ENCODE measurements around the gene PLK5. TPM values are rescaled to one million over a fixed set of nuclear protein-coding genes. Genes with fewer than 3 reads are reported as not detected.

Gene PLK5
- total and polyA plus RNA-seq, 2 of the 4 experiments (the other 2 are of a cell fraction) = not detected

- H3K18ac ChIP-seq (ENCODE audit: low read depth, low read length) = no peak overlapping the region
- no peaks in the 10 kb centered on the region for H3K9me3 ChIP-seq (ENCODE audit: control insufficient read depth, insufficient read depth, low read length)
- no peak overlapping the region for H2BK15ac ChIP-seq (ENCODE audit: low read depth, low read length)
- TF ChIP-seq, protein P1, sequence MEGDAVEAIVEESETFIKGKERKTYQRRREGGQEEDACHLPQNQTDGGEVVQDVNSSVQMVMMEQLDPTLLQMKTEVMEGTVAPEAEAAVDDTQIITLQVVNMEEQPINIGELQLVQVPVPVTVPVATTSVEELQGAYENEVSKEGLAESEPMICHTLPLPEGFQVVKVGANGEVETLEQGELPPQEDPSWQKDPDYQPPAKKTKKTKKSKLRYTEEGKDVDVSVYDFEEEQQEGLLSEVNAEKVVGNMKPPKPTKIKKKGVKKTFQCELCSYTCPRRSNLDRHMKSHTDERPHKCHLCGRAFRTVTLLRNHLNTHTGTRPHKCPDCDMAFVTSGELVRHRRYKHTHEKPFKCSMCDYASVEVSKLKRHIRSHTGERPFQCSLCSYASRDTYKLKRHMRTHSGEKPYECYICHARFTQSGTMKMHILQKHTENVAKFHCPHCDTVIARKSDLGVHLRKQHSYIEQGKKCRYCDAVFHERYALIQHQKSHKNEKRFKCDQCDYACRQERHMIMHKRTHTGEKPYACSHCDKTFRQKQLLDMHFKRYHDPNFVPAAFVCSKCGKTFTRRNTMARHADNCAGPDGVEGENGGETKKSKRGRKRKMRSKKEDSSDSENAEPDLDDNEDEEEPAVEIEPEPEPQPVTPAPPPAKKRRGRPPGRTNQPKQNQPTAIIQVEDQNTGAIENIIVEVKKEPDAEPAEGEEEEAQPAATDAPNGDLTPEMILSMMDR (conservative IDR thresholded peaks at IDR 0.05; ENCODE audit: low read depth, low read length) = no peak
- TF ChIP-seq ELK1 (IDR thresholded peaks at IDR 0.05; ENCODE audit: borderline replicate concordance, low read depth, low read length) = no peak
- no peak for TF ChIP-seq FOS (IDR thresholded peaks at IDR 0.05; ENCODE audit: low read depth, low read length)
- TF ChIP-seq MAFK (IDR thresholded peaks at IDR 0.05; ENCODE audit: low read depth, low read length) = no peak
- no peak for TF ChIP-seq CEBPB (IDR thresholded peaks at IDR 0.05; ENCODE audit: low read depth, low read length)
- TF ChIP-seq NFE2L2 (IDR thresholded peaks at IDR 0.05; ENCODE audit: low read depth, low read length) = no peak
- no peak for TF ChIP-seq RFX5 (IDR thresholded peaks at IDR 0.05; ENCODE audit: low read depth, low read length)
- no peak for TF ChIP-seq MXI1 (IDR thresholded peaks at IDR 0.05; ENCODE audit: borderline replicate concordance, low read depth, low read length)
- no peak for TF ChIP-seq RAD21 (IDR thresholded peaks at IDR 0.05; ENCODE audit: low read length)
- TF ChIP-seq BHLHE40 (IDR thresholded peaks at IDR 0.05; ENCODE audit: low read depth, low read length) = no peak
- TF ChIP-seq RCOR1 (IDR thresholded peaks at IDR 0.05; ENCODE audit: insufficient replicate concordance, low read length) = no peak
- no peak for TF ChIP-seq POLR2A (IDR thresholded peaks at IDR 0.05; ENCODE audit: low read depth, low read length)
- H3K4me1 ChIP-seq (ENCODE audit: control insufficient read depth, insufficient read depth, low read length) = peaks cover 3% of the 10 kb centered on the region
- H3K36me3 ChIP-seq (ENCODE audit: control insufficient read depth, insufficient read depth, low read length) = peaks cover 9% of the 10 kb centered on the region
- no peak overlapping the region for H3K4me3 ChIP-seq (ENCODE audit: insufficient read depth, low read depth, low read length)
- H2BK120ac ChIP-seq (ENCODE audit: low read depth, low read length) = no peak overlapping the region
- H3K79me1 ChIP-seq (ENCODE audit: low read depth in 1 of 2, low read length in 2 of 2) = peaks cover 10 to 54% of the 10 kb centered on the region in 2 experiments
- no peak overlapping the region for H2AK5ac ChIP-seq (ENCODE audit: low read depth, low read length)
- ChIA-PET CTCF (no interaction called here), POLR2A (ENCODE audit: unreplicated experiment) (no interaction called here)
- BruUV-seq (replicated peaks) = no TSS peak
- no peak overlapping the region for H2AK9ac ChIP-seq (replicated peaks; ENCODE audit: low read depth, low read length, poor library complexity)
- H3K23ac ChIP-seq (ENCODE audit: low read depth, low read length) = no peak overlapping the region
- ATAC-seq (ENCODE audit: low read depth) = no peak
- H3K9ac ChIP-seq (ENCODE audit: low read depth, low read length) = no peak overlapping the region
- no peak overlapping the region for H2AFZ ChIP-seq (replicated peaks; ENCODE audit: low read length, poor library complexity)
- WGBS, 2 experiments (ENCODE audit: extremely low coverage in 2 of 2, insufficient read length in 1 of 2) = 99% methylated on average over 13 of the region's 31 CpGs; no CpG with 5 or more reads in 1 of the 2 experiments
- no peak overlapping the region for H2BK20ac ChIP-seq (ENCODE audit: low read depth, low read length)
- no peak overlapping the region for H3K4ac ChIP-seq (ENCODE audit: low read depth, low read length)
- no peak for DNase-seq
- peaks cover 57% of the 10 kb centered on the region for H4K20me1 ChIP-seq (ENCODE audit: insufficient read depth, low read length)
- no peak overlapping the region for H3K4me2 ChIP-seq (ENCODE audit: low read depth, low read length)
- dilution Hi-C loops (cut with HindIII; ENCODE audit: low sequenced_read_pairs, unreplicated experiment) (no loop called here), in situ Hi-C loops (cut with MboI; ENCODE audit: low sequenced_read_pairs) (no loop called here), intact Hi-C loops (cut with micrococcal nuclease) (no loop called here)
- no peak overlapping the region for H4K5ac ChIP-seq (ENCODE audit: low read depth, low read length)
- H2BK5ac ChIP-seq (ENCODE audit: low read depth, low read length, poor library complexity, severe bottlenecking) = no peak overlapping the region
- no peak overlapping the region for H3K56ac ChIP-seq (ENCODE audit: extremely low read depth, insufficient read depth, low read length)
- H3K9me1 ChIP-seq (ENCODE audit: insufficient read depth, low read length) = 0 out of 2 replicates have a peak, but pooled peaks cover 3% of the 10 kb centered on the region
- H4K91ac ChIP-seq (ENCODE audit: insufficient read depth, low read depth, low read length) = no peak overlapping the region
- no peak overlapping the region for H4K8ac ChIP-seq (ENCODE audit: low read depth in 2 of 2, low read length in 2 of 2)
- H3K27ac ChIP-seq (ENCODE audit: insufficient read depth, low read length) = no peak overlapping the region
- peaks cover 19% of the 10 kb centered on the region for H3K27me3 ChIP-seq (ENCODE audit: control insufficient read depth, insufficient read depth, low read length)
- no peak overlapping the region for H3K14ac ChIP-seq (replicated peaks; ENCODE audit: low read depth, low read length)
Observed at GRCh38 chr19:1475751-1476437, 48.0 kb upstream of the PLK5 start.

Measured in IMR-90 (cell line).